Stimulated activated CD4-positive, alpha-beta T cell treated with anti-CD3 and anti-CD28 coated beads, Interleukin-4, amount 100 ng/mL, for 48 hours (primary cell): ENCODE results near the gene TPRX1.
"Not testable (repeated sequence)": the region's sequence is repeated elsewhere in the genome, so short reads cannot be mapped to it uniquely, and the experiment has no call there.

Experiments used
- DNase-seq, 2 donors: peaks; one replicate each; pipeline ENCODE4 v3.0.0-alpha.2; 2020; ENCODE audit warnings: low read depth in 2 of 2

TPRX1 gene

GRCh38 chr19:47804451-47804850 is at the start of gene TPRX1:
TSS of gene TPRX1 (minus strand) at chr19:47804551. CDS start at chr19:47804539, 12 bp downstream.
- DNase-seq: not testable (repeated sequence)

- no peak for DNase-seq
These were observed 48.7 kb upstream of the TPRX1 start for GRCh38 chr19:47853003-47853402.

- peak; percentile 36 to 52 for DNase-seq
These were observed 44.6 kb upstream of the TPRX1 start for GRCh38 chr19:47848823-47849473.

GRCh38 chr19:47848425-47848822 is 44.1 kb upstream of the TPRX1 start:
- DNase-seq: no peak

GRCh38 chr19:47842941-47843340 is 38.6 kb upstream of the TPRX1 start:
- DNase-seq: no peak

GRCh38 chr19:47839913-47840312 is 35.6 kb upstream of the TPRX1 start:
- no peak for DNase-seq

GRCh38 chr19:47839411-47839810 is 35.1 kb upstream of the TPRX1 start:
- DNase-seq: no peak

GRCh38 chr19:47836038-47836437 is 31.7 kb upstream of the TPRX1 start:
- no peak for DNase-seq

- DNase-seq: no peak
These were observed 28.4 kb upstream of the TPRX1 start for GRCh38 chr19:47832723-47833122.

- DNase-seq: no peak
These were observed 22.4 kb upstream of the TPRX1 start for GRCh38 chr19:47826800-47827199.

GRCh38 chr19:47824396-47824795 is 20.0 kb upstream of the TPRX1 start:
- DNase-seq: no peak

- no peak for DNase-seq
These were observed 17.2 kb upstream of the TPRX1 start, which contains the start of gene CRX for GRCh38 chr19:47821460-47822020. TSS of gene CRX (plus strand) at chr19:47821937. CDS start at chr19:47834444, 12,507 bp downstream.

GRCh38 chr19:47820410-47820809 is 16.1 kb upstream of the TPRX1 start:
- DNase-seq: no peak

GRCh38 chr19:47819858-47820257 is 15.5 kb upstream of the TPRX1 start:
- DNase-seq: no peak

GRCh38 chr19:47818221-47818620 is 13.9 kb upstream of the TPRX1 start:
- not testable (repeated sequence) for DNase-seq

- not testable (repeated sequence) for DNase-seq
These were observed 11.9 kb upstream of the TPRX1 start for GRCh38 chr19:47816270-47816669.

GRCh38 chr19:47813995-47814328 is 9.6 kb upstream of the TPRX1 start:
- no peak for DNase-seq

- DNase-seq: peak; percentile 80 to 88
These were observed 9.1 kb upstream of the TPRX1 start for GRCh38 chr19:47813304-47813994.

- DNase-seq: no peak
These were observed 2.1 kb upstream of the TPRX1 start for GRCh38 chr19:47806435-47806834.

- DNase-seq: no peak
These were observed 962 bp upstream of the TPRX1 start for GRCh38 chr19:47805313-47805712.

GRCh38 chr19:47803671-47804070 is 680 bp downstream of the TPRX1 start:
- DNase-seq: not testable (repeated sequence)

GRCh38 chr19:47803148-47803547 is 1.2 kb downstream of the TPRX1 start:
- DNase-seq: not testable (repeated sequence)

GRCh38 chr19:47802521-47803043 is 1.8 kb downstream of the TPRX1 start:
- no peak for DNase-seq
